Measurements from ENCODE around the gene ZDHHC14.
A peak's percentile ranks its signal among the peaks of the same experiment; 100 is the strongest.
"Not testable (repeated sequence)": the region's sequence is repeated elsewhere in the genome, so short reads cannot be mapped to it uniquely, and the experiment has no call there.

Gene ZDHHC14

DNA sequence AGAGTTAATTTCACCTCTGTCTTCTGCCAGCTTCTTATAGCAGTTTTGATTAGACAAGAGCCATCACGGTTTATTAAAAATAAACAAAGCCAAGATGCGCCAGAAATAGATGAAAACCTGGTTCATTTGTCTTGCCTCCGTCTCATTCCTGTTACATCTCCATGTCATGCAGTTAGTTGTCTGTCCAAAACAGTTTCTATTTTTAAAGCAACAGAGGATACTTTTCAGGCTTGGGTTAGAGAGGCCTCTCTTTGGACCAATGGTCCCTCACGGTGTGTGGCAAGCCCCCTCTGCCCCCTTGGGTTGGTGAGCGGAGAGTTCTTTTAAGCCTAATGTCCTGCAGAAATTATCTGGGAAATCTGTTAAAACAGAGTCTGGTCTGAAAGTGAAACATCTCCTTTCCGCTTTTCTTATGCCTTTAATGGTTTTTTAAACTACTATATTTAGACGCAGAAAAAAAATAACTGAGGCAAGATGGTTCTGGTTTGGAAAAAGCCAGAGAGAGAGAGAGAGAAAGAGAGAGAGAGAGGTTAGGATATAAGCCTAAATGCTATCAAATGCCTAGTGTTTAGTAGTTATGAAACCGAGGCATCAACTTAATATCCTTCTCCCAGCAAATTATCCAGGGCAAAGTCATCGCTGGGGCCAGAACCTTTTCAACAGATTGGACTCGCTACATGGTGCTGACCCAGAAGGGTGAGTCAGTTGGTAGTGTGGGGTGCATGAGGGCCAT is 64.5 kb downstream of the ZDHHC14 start:
- DNase-seq (ENCODE audit: low read depth in 2 of 2): no peak

- no peak for DNase-seq (ENCODE audit: low read depth in 2 of 2)
Observed at GRCh38 chr6:157447735-157448134, 66.7 kb downstream of the ZDHHC14 start.

- no peak for DNase-seq (ENCODE audit: low read depth in 2 of 2)
Observed at GRCh38 chr6:157449610-157450009, 68.6 kb downstream of the ZDHHC14 start.

DNA sequence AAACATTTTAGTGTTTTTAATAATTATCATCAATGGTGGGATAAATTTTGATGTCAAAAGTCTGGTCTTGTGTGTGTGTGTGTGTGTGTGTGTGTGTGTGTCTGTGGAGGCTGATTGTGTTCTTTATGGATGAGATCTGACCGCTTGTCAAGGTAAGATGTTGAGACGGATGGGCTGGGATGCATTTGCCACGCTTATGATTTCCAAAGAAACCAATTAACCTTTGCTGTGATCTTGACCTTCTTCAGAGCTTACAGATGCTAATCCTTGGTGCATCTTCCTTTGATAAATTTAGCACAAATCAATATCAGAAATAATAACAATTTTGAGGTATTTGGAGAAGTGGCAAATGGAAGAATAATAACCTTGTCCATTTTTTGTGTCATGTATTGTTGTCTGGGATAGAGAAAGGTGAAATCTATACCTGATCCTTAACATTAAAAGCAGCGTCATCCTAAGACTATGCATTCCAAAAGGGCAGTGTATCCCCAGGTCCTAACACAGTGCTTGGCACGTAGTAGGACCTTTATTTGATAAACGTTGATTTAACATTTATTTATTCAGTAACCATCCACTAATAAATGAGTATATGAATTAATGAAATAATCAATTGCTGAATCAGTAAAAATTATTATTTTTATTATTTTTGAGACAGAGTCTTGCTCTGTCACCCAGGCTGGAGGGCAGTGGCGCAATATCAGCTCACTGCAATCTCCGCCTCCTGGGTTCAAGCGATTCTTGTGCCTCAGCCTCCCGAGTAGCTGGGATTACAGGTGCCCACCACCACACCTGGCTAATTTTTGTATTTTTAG is 70.1 kb downstream of the ZDHHC14 start:
- no peak for DNase-seq (ENCODE audit: low read depth in 2 of 2)

DNA sequence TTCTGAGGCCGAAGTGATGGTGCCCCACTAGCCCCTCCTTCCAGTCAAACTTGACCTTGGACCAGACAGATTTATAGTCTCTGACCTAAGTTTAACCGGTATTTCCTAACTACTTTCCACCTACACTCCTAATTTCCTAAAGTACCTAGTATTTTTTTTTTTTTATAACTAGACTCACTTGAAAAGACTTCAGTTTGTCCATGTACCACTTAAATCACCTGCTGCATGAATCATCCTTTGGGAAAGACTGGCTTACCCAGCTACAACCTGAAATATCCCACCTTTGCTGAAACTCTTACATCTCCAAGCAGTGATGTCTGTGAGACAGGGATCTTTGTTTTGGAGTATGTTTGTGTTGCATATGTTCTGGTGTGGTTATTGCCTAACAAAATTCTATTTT is 71.1 kb downstream of the ZDHHC14 start:
- no peak for DNase-seq (ENCODE audit: low read depth in 2 of 2)

GRCh38 chr6:157453131-157453530 is 72.1 kb downstream of the ZDHHC14 start:
- no peak for DNase-seq (ENCODE audit: low read depth in 2 of 2)

DNA sequence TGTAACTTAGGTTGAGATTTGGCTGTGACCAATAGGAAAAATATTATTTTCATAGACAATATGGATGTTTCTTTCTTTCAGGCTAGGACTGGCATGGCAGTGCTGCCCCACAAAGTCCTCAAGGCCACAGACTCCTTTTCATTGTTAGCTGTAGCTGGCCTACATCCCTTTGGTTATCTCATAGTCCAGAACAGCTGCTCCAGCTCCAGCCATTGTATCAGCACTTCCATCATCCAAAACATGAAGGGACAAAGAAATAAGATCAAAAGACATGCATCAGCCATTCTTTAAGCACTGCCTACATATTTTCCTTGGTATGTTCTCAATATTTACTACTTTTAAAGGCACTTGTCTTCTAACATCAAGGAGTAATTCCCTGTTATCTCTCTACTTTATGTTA is 73.0 kb downstream of the ZDHHC14 start:
- DNase-seq (ENCODE audit: low read depth in 2 of 2): no peak

DNA sequence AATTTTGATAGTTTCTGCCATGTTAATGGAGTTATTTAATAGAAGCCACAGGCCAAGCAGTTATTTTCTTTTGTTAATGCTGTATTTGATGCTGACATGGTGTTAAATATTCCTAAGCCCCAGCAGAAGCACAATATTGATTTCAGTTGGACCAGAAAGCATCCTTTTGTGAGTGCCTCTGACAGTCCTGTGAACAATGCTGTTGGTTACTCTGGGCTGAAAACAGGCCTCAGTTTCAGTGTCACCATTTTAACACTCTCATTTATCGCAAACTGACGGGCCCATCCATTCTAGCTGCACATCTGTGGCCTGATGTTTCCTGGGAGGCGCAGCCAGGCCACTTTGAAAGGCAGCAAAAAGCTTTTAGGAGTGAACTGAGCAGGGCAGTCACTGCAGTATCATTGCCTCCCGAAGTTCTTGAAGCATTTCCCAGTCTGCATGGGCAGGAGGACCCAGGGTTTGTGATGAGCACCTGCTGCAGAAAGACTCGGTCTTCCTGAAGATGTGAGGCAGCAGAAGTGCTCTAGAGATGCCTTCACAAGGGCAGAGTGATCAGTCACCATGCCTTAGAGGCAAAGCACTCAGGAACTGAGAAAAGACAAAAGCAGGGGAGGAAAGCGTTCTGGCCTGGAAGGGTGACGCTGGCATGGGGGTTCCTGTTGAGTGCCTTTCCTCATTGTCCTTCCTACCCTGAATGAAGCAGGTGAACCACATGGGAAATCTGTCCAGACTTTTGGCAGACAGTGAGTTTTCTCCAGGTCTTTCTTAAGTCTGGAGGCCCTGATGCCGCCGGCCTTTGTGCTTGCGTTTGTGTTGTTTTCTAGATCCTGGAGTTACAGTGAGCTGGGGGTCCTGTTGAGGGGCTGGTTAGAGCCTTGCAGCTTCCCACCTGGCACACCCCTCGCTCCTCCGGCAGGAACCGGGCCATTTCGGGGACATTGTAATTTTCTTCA is 74.0 kb downstream of the ZDHHC14 start:
- DNase-seq (ENCODE audit: low read depth in 2 of 2): no peak

DNA sequence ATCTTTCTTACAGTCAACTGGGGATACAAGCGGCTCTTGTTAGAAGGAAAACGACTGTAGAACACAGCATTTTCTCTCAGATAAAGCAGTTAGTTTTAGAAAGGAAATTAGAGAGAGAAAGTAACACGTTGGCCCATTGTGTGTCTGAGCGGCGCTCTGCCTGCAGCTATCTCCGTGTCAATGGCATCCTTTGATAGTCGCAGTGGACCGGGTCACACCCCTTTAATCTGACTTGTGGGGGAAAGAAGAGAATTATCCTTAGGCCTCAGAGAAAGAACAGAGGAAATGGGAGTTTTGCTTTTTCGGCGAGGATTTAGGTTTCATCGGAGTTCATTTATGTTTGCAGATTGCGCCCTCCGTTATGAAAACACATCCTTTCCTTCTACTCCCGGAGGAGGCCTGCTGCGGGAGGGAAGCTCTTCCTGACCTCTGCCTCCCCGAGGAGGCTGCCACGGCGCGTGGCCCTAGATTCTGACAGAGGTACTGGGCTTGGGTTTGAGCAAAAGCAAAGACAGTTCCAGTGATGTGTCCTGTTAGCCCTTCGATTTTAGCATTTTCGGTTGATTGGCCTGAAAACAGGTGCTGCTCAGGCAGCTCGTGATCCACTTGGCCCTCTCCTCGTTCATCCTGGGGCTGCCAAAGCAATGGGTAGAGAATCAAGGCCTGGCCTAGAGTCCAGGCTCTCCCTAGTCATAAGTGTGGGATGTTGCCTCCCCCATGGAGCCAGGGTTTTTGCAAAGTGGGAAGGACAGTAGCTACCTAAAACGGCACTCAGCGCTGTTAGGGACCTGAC is 74.9 kb downstream of the ZDHHC14 start:
- DNase-seq (ENCODE audit: low read depth in 2 of 2): no peak

DNA sequence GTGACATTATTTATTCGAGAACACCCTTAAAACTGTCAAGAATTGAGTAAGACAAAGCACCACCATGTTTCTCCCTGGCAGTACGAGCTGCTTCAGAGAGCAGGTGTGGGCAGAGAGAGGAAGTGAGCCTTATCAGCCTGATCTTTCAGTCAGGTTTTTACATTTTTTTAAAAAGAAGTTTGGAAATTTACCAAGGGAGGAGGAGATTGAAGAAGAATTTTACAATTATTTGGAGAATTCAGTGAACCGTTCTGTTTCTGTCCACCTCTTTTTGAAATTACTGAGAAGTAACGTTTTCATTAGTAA is 75.5 kb downstream of the ZDHHC14 start:
- no peak for DNase-seq (ENCODE audit: low read depth in 2 of 2)

- no peak for DNase-seq (ENCODE audit: low read depth in 2 of 2)
Observed at GRCh38 chr6:157457787-157458186, 76.8 kb downstream of the ZDHHC14 start.

DNA sequence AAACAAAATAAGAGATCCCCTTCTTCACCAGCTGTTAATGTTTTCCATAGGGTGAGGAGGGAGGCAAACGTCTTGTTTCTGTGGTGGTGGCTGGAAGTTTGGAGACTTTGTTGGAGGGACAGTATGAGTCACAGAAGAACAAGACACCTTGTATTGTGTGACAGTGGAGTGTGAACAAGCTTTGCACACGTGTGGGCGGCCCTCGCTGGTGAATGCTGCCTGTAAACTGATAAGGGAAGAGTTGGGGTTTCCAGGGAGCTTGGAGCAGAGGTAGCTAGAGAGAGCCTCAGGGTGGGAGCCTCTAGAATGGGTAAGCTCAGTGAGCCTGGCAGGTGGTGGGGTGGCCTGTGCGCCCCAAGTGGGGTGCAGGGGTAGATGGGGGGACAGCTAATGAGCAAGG is 78.3 kb downstream of the ZDHHC14 start:
- peak in 1 of 2 donors; percentile 13 for DNase-seq (ENCODE audit: low read depth in 2 of 2)

GRCh38 chr6:157460182-157460999 is 79.4 kb downstream of the ZDHHC14 start:
- no peak for DNase-seq (ENCODE audit: low read depth in 2 of 2)

DNA sequence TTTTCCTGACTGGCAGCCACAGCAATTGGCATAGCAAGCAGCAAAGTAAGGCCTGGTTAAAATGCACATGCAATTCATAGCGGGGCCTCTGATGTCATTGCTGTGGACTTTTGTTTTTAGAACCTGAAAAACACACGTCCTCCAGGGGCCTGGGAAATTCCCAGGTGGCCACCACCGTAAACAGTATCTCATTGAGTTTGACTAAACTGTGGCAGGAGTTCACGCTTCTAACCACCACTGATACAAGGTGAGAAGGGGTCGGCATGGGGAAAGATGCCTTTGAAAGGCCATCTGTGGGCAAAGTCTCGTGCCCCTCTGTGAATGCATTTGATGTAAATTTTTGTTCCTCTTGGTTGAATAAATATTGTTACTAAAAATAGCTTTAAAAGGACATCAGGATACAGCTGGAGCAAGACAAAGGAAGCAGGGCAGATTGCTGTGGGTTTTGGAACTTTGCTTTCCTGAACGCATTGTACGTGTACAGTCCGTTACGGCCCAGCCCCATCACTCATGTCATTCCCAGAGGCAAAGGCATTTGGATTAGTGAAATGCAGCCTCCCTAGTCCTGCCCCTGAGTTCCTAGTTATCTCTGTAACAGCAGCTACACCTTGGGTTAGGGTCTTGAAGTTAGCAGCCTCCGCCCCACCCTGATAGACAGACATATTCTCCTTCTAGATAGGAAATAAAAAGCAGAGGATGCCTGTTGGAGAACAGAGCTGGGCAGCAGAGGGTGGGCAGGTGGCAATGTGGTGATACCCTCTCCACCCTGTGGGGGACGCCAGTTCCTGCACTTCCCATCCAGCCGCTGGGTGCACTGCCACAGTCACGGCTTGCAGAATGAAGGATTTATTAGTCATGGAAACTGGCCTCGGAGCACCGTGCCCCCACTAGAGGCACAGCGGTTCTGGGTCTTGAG is 80.3 kb downstream of the ZDHHC14 start:
- DNase-seq (ENCODE audit: low read depth in 2 of 2): peak; percentile 11 to 39

DNA sequence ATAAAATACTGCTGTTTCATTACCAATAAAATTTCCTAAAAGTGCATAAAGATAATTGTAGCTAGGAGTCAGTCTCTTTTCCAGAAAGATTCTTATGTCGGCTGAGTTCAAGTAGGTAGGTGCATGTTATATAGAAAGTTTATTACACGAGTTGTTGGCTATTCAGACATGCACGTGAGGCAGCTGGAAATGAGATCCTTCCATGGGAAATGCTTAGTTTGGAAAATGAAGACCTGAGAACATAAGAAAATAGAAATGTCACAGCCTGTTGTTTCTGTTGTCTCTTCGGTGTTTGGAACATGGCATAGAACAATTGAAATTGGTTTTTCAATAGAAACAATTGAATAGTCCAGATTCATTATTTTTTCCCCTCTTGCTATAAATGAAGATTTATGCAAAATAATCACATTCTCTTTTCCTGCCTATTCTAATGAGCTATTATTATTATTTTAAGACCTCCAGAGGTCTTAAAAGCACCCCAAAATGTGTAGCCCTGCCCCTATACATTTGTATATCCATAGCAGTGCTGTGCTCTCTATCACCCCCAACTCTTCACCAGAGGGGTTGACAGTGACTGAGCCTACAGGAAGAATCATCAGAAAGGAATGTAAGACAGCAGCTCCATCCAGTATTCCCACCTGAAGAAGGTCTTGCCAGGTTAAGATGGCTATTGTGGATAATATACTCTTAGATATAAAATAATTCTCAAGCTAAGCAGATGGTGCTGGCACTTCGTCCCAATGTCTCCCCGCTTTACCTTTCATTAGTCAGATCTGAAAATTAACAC is 82.2 kb downstream of the ZDHHC14 start:
- no peak for DNase-seq (ENCODE audit: low read depth in 2 of 2)

- not testable (repeated sequence) for DNase-seq (ENCODE audit: low read depth in 2 of 2)
Observed at GRCh38 chr6:157463743-157464135, 82.7 kb downstream of the ZDHHC14 start.

DNA sequence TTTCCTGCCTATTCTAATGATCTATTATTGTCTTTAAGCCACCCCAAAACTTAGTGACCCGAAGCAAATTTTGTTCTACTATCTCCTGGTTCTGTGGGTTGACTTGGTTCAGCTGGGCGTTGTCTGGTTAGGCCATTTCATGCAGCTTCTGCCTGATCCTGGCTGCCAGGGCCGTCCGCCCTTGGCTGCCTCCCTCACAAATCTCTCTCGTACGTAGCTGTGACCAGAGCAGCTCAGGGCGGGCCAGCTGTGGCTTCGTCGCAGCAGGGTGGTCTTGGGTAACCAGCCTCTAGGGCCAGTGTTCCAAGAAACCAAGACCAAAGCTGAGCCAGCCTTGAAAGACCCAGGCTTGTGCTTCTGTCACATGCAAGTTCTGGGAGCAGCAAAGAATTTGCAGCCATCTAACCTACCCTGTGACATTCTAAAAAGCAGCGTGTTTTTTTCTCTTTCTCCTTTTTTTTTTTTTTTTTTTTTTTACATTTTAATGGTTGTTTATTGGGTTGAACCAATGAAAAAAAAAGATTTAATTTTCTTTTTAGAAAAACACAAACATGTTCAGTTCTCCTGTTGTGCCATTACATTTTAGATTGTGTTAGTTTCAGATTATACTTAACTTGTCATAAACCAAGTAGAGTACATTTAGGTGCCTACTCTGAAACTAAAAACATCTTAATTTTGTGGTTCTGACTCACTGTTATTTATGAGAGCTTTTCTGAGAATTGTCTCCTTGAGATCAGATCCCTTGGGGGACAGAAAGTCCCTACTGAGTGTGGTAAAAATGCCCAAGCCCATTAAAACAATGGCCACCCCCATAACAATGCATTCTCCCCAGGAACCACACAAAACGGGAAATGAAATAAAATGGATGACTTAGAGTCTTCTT is 83.9 kb downstream of the ZDHHC14 start:
- no peak for DNase-seq (ENCODE audit: low read depth in 2 of 2)

DNA sequence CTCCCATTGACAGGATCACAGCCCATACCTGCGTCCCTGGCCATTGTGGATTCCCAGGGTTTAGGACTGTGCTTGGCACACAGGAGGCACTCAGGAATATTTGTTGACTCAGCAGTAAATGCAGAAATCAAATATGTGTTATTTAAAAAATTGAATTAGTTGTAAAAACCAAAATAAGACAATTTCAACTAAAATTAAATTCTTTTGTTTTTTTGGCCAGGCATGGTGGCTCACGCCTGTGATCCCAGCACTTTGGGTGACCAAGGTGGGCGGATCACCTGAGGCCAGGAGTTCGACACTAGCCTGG is 85.3 kb downstream of the ZDHHC14 start:
- no peak for DNase-seq (ENCODE audit: low read depth in 2 of 2)
